HG02938 (cell line): ENCODE results near the gene IL4.
"Not testable (repeated sequence)": the region's sequence is repeated elsewhere in the genome, so short reads cannot be mapped to it uniquely, and the experiment has no call there.

Experiments used
- ATAC-seq: cut with Tn5 transposase; IDR thresholded peaks from one replicate; pipeline ENCODE4 v1.9.1; 2021; ENCODE audit warnings: mild to moderate bottlenecking, moderate library complexity; ENCODE audit not compliant: unreplicated experiment

IL4 gene

GRCh38 chr5:132689513-132689912, 15.7 kb downstream of the IL4 start:
- no peak for ATAC-seq

GRCh38 chr5:132690156-132690555, 16.4 kb downstream of the IL4 start:
- ATAC-seq: no peak

- not testable (repeated sequence) for ATAC-seq
Measured at GRCh38 chr5:132691755-132692631, 18.2 kb downstream of the IL4 start.

- ATAC-seq: no peak
Measured at GRCh38 chr5:132692632-132692967, 18.8 kb downstream of the IL4 start.

- ATAC-seq: no peak
Measured at GRCh38 chr5:132695956-132696355, 22.2 kb downstream of the IL4 start.

GRCh38 chr5:132704875-132705274, 31.1 kb downstream of the IL4 start:
- ATAC-seq: no peak

GRCh38 chr5:132708645-132709044, 34.9 kb downstream of the IL4 start:
- ATAC-seq: no peak

- ATAC-seq: no peak
Measured at GRCh38 chr5:132714456-132715307, 40.9 kb downstream of the IL4 start.

GRCh38 chr5:132718544-132719312, 44.9 kb downstream of the IL4 start:
- no peak for ATAC-seq

- no peak for ATAC-seq
Measured at GRCh38 chr5:132725745-132726144, 52.0 kb downstream of the IL4 start.

GRCh38 chr5:132729896-132730295, 56.1 kb downstream of the IL4 start:
- no peak for ATAC-seq
